Kidney tubule cell (primary cell): Measurements from ENCODE around the gene NUP85.
"Not testable (repeated sequence)": the region's sequence is repeated elsewhere in the genome, so short reads cannot be mapped to it uniquely, and the experiment has no call there.

Source experiments
- DNase-seq: peaks from one replicate; pipeline ENCODE4 v3.0.0-alpha.2; 2018; ENCODE audit warnings: low spot score

NUP85 gene

GRCh38 chr17:75199886-75200618, 5.4 kb upstream of the NUP85 start:
- no peak for DNase-seq

GRCh38 chr17:75205793-75206163, 299 bp downstream of the NUP85 start:
- no peak for DNase-seq

GRCh38 chr17:75207050-75207407, 1.6 kb downstream of the NUP85 start:
- DNase-seq, result not testable (repeated sequence)

- DNase-seq, result no peak
These were observed 2.3 kb downstream of the NUP85 start for GRCh38 chr17:75207760-75208159.

GRCh38 chr17:75208161-75208560, 2.7 kb downstream of the NUP85 start:
- DNase-seq, result no peak

- DNase-seq, result no peak
These were observed 3.6 kb downstream of the NUP85 start for GRCh38 chr17:75209061-75209460.

- DNase-seq, result no peak
These were observed 12.7 kb downstream of the NUP85 start for GRCh38 chr17:75218131-75218530.

GRCh38 chr17:75219815-75220214, 14.3 kb downstream of the NUP85 start:
- DNase-seq, result no peak

GRCh38 chr17:75225016-75225415, 19.5 kb downstream of the NUP85 start:
- DNase-seq, result no peak

- no peak for DNase-seq
These were observed 22.2 kb downstream of the NUP85 start for GRCh38 chr17:75227729-75228128.

- DNase-seq, result no peak
These were observed 22.8 kb downstream of the NUP85 start for GRCh38 chr17:75228305-75228704.

- DNase-seq, result no peak
These were observed 23.4 kb downstream of the NUP85 start for GRCh38 chr17:75228847-75229246.

- DNase-seq, result no peak
These were observed 25.6 kb downstream of the NUP85 start for GRCh38 chr17:75231071-75231470.

- DNase-seq, result no peak
These were observed 26.4 kb downstream of the NUP85 start for GRCh38 chr17:75231741-75232464.

- no peak for DNase-seq
These were observed 27.3 kb downstream of the NUP85 start for GRCh38 chr17:75232786-75233185.

- DNase-seq, result no peak
These were observed 31.9 kb downstream of the NUP85 start for GRCh38 chr17:75237100-75238014.

- DNase-seq, result no peak
These were observed 32.6 kb downstream of the NUP85 start for GRCh38 chr17:75238020-75238580.

- DNase-seq, result peak; percentile 74
These were observed 33.3 kb downstream of the NUP85 start for GRCh38 chr17:75238684-75239191.

- no peak for DNase-seq
These were observed 33.7 kb downstream of the NUP85 start for GRCh38 chr17:75239214-75239613.

GRCh38 chr17:75239778-75240393, 34.4 kb downstream of the NUP85 start:
- no peak for DNase-seq

GRCh38 chr17:75240394-75241142, 35.1 kb downstream of the NUP85 start:
- peak; percentile 45 for DNase-seq
